Prostate gland (tissue), 2 donors: Measurements from ENCODE around the gene ASXL2.

Experiments
- CTCF ChIP-seq, 4 experiments: fragments of 200-600 bp in 2 of 4; fragments of 450-650 bp in 2 of 4; sonication (generic) in 2 of 4; IDR thresholded peaks; 1 replicate in 3 of 4; 2 replicates in 1 of 4; pipeline ENCODE4 v1.5.1; 2016 to 2019; ENCODE audit warnings: antibody characterized with exemption in 4 of 4, mild to moderate bottlenecking in 2 of 4, moderate library complexity in 2 of 4
- POLR2A ChIP-seq: fragments of 450-650 bp; IDR thresholded peaks from one replicate; pipeline ENCODE4 v1.6.1; 2016; ENCODE audit warnings: antibody characterized with exemption, mild to moderate bottlenecking
- POLR2AphosphoS5 ChIP-seq: sonication (generic); formaldehyde crosslinking; IDR thresholded peaks from one replicate; pipeline ENCODE4 v1.6.1; 2017; ENCODE audit warnings: antibody characterized with exemption

DNA sequence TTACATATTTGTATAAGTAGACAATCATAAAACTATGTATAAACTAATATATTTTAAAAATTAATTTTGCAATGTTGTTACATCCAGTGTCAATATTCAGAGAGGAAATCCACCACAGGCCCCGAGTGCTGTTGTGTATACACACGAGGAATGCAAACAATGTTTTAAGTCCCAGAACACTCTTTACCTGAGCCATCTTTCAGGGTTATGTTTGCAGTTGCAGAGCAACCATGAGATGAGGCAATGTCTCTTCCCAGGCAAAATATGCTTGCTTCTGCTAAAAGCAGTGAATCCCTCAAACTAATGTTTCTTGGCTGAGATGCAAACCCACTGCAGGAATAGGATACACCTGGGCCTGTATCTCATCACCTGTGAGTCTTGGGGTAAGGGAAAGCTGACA, 91.3 kb downstream of the ASXL2 start:
- TF ChIP-seq POLR2A (no peak), CTCF (IDR thresholded peaks at IDR 0.05) (no peak), POLR2AphosphoS5 (no peak)
